Ovary (tissue), 9 donors: ENCODE measurements around the gene RNF19B. TPM values are rescaled to one million over a fixed set of nuclear protein-coding genes. Genes with fewer than 3 reads are reported as not detected.
A peak's percentile ranks its signal among the peaks of the same experiment; 100 is the strongest.

Source experiments
- DNase-seq, 5 donors: peaks; one replicate each; pipeline ENCODE4 v3.0.0-alpha.2; 2019 to 2020
- H3K27ac ChIP-seq, 2 donors: fragments of 200-600 bp; one replicate each; pipeline versions ENCODE4 v1.5.1 to v1.8.0; 2019 to 2022
- H3K27me3 ChIP-seq: fragments of 200-600 bp; one replicate; pipeline ENCODE4 v1.8.0; 2022
- H3K36me3 ChIP-seq: fragments of 200-600 bp; sonication (generic); one replicate; pipeline ENCODE4 v1.5.1; 2019
- H3K4me1 ChIP-seq: one replicate; pipeline ENCODE4 v1.8.1; 2013; ENCODE audit warnings: mild to moderate bottlenecking, moderate library complexity; ENCODE audit not compliant: insufficient read depth
- H3K4me3 ChIP-seq: fragments of 200-600 bp; sonication (generic); one replicate; pipeline ENCODE4 v1.5.1; 2017
- H3K9me3 ChIP-seq, 2 donors: fragments of 200-600 bp in 1 of 2; sonication (generic) in 1 of 2; one replicate each; pipeline versions ENCODE4 v1.5.1 to v1.8.1; 2013 to 2019; ENCODE audit warnings: mild to moderate bottlenecking in 1 of 2, moderate library complexity in 1 of 2
- CTCF ChIP-seq, 3 donors: fragments of 450-650 bp in 2 of 3; fragments of 200-600 bp in 1 of 3; IDR thresholded peaks; one replicate each; pipeline versions ENCODE4 v1.5.1 to v1.8.0; 2016 to 2022; ENCODE audit warnings: antibody characterized with exemption in 3 of 3, mild to moderate bottlenecking in 1 of 3
- EP300 ChIP-seq: sonication (generic); formaldehyde crosslinking; IDR thresholded peaks from one replicate; pipeline ENCODE4 v1.6.1; 2017; ENCODE audit warnings: antibody characterized with exemption
- POLR2A ChIP-seq: fragments of 450-650 bp; IDR thresholded peaks from one replicate; pipeline ENCODE4 v1.6.1; 2017; ENCODE audit warnings: antibody characterized with exemption, mild to moderate bottlenecking, moderate library complexity
- WGBS, 3 donors: extraction: QIAGEN DNeasy Blood & Tissue Kit in 1 of 3; methylation state at CpG; one replicate each; pipeline versions ENCODE4 v1.1.5 to v1.1.7; 2013 to 2017; 5-methylcytosine and 5-hydroxymethylcytosine counted together
- intact Hi-C, 4 donors: fragments of 100-400 bp; cut with DNase I; formaldehyde crosslinking; loops; one replicate each; pipeline versions ENCODE4 v1.11.0 to v1.15.1; 2022 to 2023
- polyA plus RNA-seq, 2 donors: library from polyadenylated mRNA; stranded (reverse); fragments of 200-250 nt in 1 of 2; fragments of 350-450 nt in 1 of 2; fragmentation: Illumina TruSeq in 1 of 2; extraction: RNeasy Lipid Tissue Mini Kit (QIAGEN cat#74804) in 1 of 2; gene quantifications; one replicate each; pipeline ENCODE4 v1.2.3, GENCODE V29; 2013 to 2014
- total RNA-seq, 7 donors: library from RNA; depleted of rRNA in 2 of 7; stranded (reverse); fragments of >200 nt in 2 of 7; fragmentation: NEBNext Ultra II Directional in 3 of 7; extraction: Animal tissue kit (Norgen Biotek cat#: 25700) in 3 of 7; gene quantifications; one replicate each; pipeline versions ENCODE4 v1.1.0 to v1.2.4, GENCODE V29; 2016 to 2023
- donor health status: DM: no; HTN: no; CAD: no; lungs with moderate emphysema.
- donor health status: DM: no; HTN: no; CAD: no.
- donor health status: Bipolar disorder and iron deficiency.
- donor health status: DM: yes; HTN: yes; CAD: no.
- donor health status: DM: no; HTN: no; CAD: no.
- donor health status: DM: yes; HTN: yes; CAD: no.

The RNF19B gene
- total and polyA plus RNA-seq, 9 donors = 11.2 to 38.0 (median 15.0) TPM

- 45 to 51% (median 46%) methylated on average over 4 of the region's 4 CpGs for WGBS, 3 donors
- H3K27me3 ChIP-seq = no peaks in the 10 kb centered on the region
- no peak for TF ChIP-seq POLR2A
- TF ChIP-seq CTCF (IDR thresholded peaks at IDR 0.05) = no peak
- H3K4me1 ChIP-seq = peaks cover 2% of the 10 kb centered on the region
- H3K4me3 ChIP-seq = no peak overlapping the region
- no peak overlapping the region for H3K27ac ChIP-seq
- no peaks in the 10 kb centered on the region for H3K36me3 ChIP-seq
- DNase-seq = no peak
- no peaks in the 10 kb centered on the region for H3K9me3 ChIP-seq
- intact Hi-C loops = no loop called here
These were observed 3.4 kb upstream of the RNF19B start for GRCh38 chr1:32967888-32968568.

- 77 to 88% (median 86%) methylated on average over 2 of the region's 2 CpGs for WGBS, 3 donors
- intact Hi-C loops = no loop called here
- Histone ChIP-seq H3K27me3 (no peaks in the 10 kb centered on the region), H3K27ac (no peak overlapping the region), H3K4me3 (no peak overlapping the region), H3K36me3 (no peaks in the 10 kb centered on the region), H3K4me1 (peaks cover 10% of the 10 kb centered on the region), H3K9me3 (no peaks in the 10 kb centered on the region)
- no peak for DNase-seq
- TF ChIP-seq CTCF (IDR thresholded peaks at IDR 0.05) = no peak
- TF ChIP-seq EP300 = no peak
- TF ChIP-seq POLR2A = no peak
These were observed 2.3 kb upstream of the RNF19B start for GRCh38 chr1:32966900-32967299.

- peak overlapping the region; percentile 75 for H3K4me3 ChIP-seq
- no peaks in the 10 kb centered on the region for H3K27me3 ChIP-seq
- H3K27ac ChIP-seq = peak overlapping the region in 1 of 2 donors; percentile 91
- H3K9me3 ChIP-seq = no peaks in the 10 kb centered on the region
- H3K4me1 ChIP-seq = peaks cover 16% of the 10 kb centered on the region
- TF ChIP-seq POLR2A (no peak), CTCF (IDR thresholded peaks at IDR 0.05) (no peak), EP300 (no peak)
- H3K36me3 ChIP-seq = no peaks in the 10 kb centered on the region
- WGBS, 3 donors = 33 to 43% (median 34%) methylated on average over 5 of the region's 5 CpGs
- intact Hi-C loops = no loop called here
- DNase-seq = no peak
These were observed 690 bp upstream of the RNF19B start for GRCh38 chr1:32965251-32965747.

- WGBS, 3 donors = 0 to 1% (median 0%) methylated on average over 57 to 78 of the region's 78 CpGs
- peak; percentile 48 to 73 (median 60) for DNase-seq
These were observed 706 bp downstream of the RNF19B start for GRCh38 chr1:32963746-32964460.

More at GRCh38 chr1:32963746-32964460, 706 bp downstream of the RNF19B start:
- Histone ChIP-seq H3K4me1 (peaks cover 16% of the 10 kb centered on the region), H3K4me3 (peak overlapping the region; percentile 75), H3K9me3 (no peaks in the 10 kb centered on the region), H3K27ac (peak overlapping the region; percentile 74 to 91), H3K36me3 (no peaks in the 10 kb centered on the region), H3K27me3 (no peaks in the 10 kb centered on the region)
- TF ChIP-seq EP300 (no peak), POLR2A (no peak), CTCF (IDR thresholded peaks at IDR 0.05) (peak in 1 of 3 donors; percentile 12)
- intact Hi-C loops = no loop called here
